SK-N-SH (cell line): ENCODE measurements around the gene LRRC32.

Experiments used
- CTCF ChIP-seq: fragments of 200-600 bp; sonication (generic); IDR thresholded peaks from 2 replicates; pipeline ENCODE4 v1.6.1; 2017; ENCODE audit warnings: antibody characterized with exemption, mild to moderate bottlenecking, moderate library complexity
- EP300 ChIP-seq, 2 experiments: IDR thresholded peaks; 2 replicates each; pipeline versions ENCODE4 v1.4.0 to v1.6.1; 2012; ENCODE audit warnings: borderline replicate concordance in 1 of 2, low read depth in 1 of 2, low read length in 1 of 2
- EZH2phosphoT487 ChIP-seq: fragments of 200-600 bp; sonication (generic); IDR thresholded peaks from 2 replicates; pipeline ENCODE4 v1.6.1; 2017; ENCODE audit warnings: low read depth, mixed run types, mild to moderate bottlenecking, antibody characterized with exemption, moderate library complexity, borderline replicate concordance
- FOXM1 ChIP-seq: IDR thresholded peaks from 2 replicates; pipeline ENCODE4 v1.4.0; 2012; ENCODE audit warnings: low read depth, mild to moderate bottlenecking
- GABPA ChIP-seq: IDR thresholded peaks from 2 replicates; pipeline ENCODE4 v1.4.0; 2012; ENCODE audit warnings: low read depth, mild to moderate bottlenecking
- JUND ChIP-seq: IDR thresholded peaks from 2 replicates; pipeline ENCODE4 v1.4.0; 2012
- MAX ChIP-seq: IDR thresholded peaks from 2 replicates; pipeline ENCODE4 v1.4.0; 2012; ENCODE audit warnings: low read depth
- MEF2A ChIP-seq: IDR thresholded peaks from 2 replicates; pipeline ENCODE4 v1.4.0; 2012; ENCODE audit warnings: low read depth, borderline replicate concordance
- POLR2AphosphoS5 ChIP-seq: IDR thresholded peaks from 2 replicates; pipeline ENCODE4 v1.6.1; 2012; ENCODE audit warnings: low read depth, low read length
- RAD21 ChIP-seq: IDR thresholded peaks from 2 replicates; pipeline ENCODE4 v1.6.1; 2012; ENCODE audit warnings: mild to moderate bottlenecking, low read length
- REST ChIP-seq: IDR thresholded peaks from 2 replicates; pipeline ENCODE4 v1.6.1; 2012; ENCODE audit warnings: mild to moderate bottlenecking, low read depth, low read length, moderate library complexity
- TEAD4 ChIP-seq: IDR thresholded peaks from 2 replicates; pipeline ENCODE4 v1.4.0; 2012; ENCODE audit warnings: mild to moderate bottlenecking, borderline replicate concordance; ENCODE audit not compliant: insufficient read depth
- USF1 ChIP-seq: IDR thresholded peaks from 2 replicates; pipeline ENCODE4 v1.4.0; 2012; ENCODE audit warnings: low read depth, borderline replicate concordance
- USF2 ChIP-seq: fragments of 150-350 bp; IDR thresholded peaks from 2 replicates; pipeline ENCODE4 v1.6.1; 2017; ENCODE audit warnings: antibody characterized with exemption, low read length, low read depth, borderline replicate concordance

- TF ChIP-seq JUND (no peak), CTCF (no peak), USF2 (no peak), EP300 (IDR thresholded peaks at IDR 0.05; ENCODE audit: borderline replicate concordance in 1 of 2, low read depth in 1 of 2, low read length in 1 of 2) (no peak), FOXM1 (no peak), REST (no peak), POLR2AphosphoS5 (no peak), USF1 (no peak), EZH2phosphoT487 (no peak), TEAD4 (no peak), MEF2A (no peak), GABPA (no peak), RAD21 (no peak), MAX (no peak)
Observed at GRCh38 chr11:76661306-76661751, 9.2 kb downstream of the LRRC32 start.
